Caco-2 (cell line): ENCODE results near the gene FOXD2. TPM values are rescaled to one million over a fixed set of nuclear protein-coding genes. Genes with fewer than 3 reads are reported as not detected.

ENCODE experiments used
- BruUV-seq: library from RNA; stranded (reverse); fragments of 400-500 nt; replicated peaks from 2 replicates; lab custom pipeline; 2021; lab: Mats Ljungman, UMichigan
- CTCF ChIA-PET: fragments of 300-600 bp; sonication (Branson Sonifier 250); formaldehyde crosslinking; loops from one replicate; lab custom pipeline; 2022; ENCODE audit warnings: antibody characterized with exemption; lab: Charles Lee
- POLR2A ChIA-PET: fragments of 300-600 bp; sonication (Branson Sonifier 250); formaldehyde crosslinking; loops from one replicate; lab custom pipeline; 2022; ENCODE audit warnings: antibody characterized with exemption; lab: Charles Lee
- DNase-seq, 2 experiments: peaks; one replicate each; pipeline versions ENCODE4 v3.0.0 to v3.0.0-alpha.2; 2020 to 2022
- H3K27me3 ChIP-seq: replicated peaks from 2 replicates; pipeline ENCODE4 v1.6.0; 2011; ENCODE audit warnings: low read length; ENCODE audit not compliant: control insufficient read depth, insufficient read depth
- H3K36me3 ChIP-seq: 2 replicates; pipeline ENCODE4 v1.5.1; 2011; ENCODE audit warnings: low read length; ENCODE audit not compliant: control insufficient read depth, insufficient read depth
- H3K4me1 ChIP-seq: fragments of 250-450 bp; sonication (Bioruptor Pico); 2 replicates; pipeline ENCODE4 v1.5.1; 2020; ENCODE audit warnings: mild to moderate bottlenecking
- H3K4me3 ChIP-seq: 2 replicates; pipeline ENCODE4 v1.5.1; 2011; ENCODE audit warnings: low read depth, mild to moderate bottlenecking, control low read depth, low read length
- H3K9me3 ChIP-seq: fragments of 250-450 bp; sonication (Bioruptor Pico); 2 replicates; pipeline ENCODE4 v1.5.1; 2020; ENCODE audit warnings: mild to moderate bottlenecking, moderate library complexity
- H3K27ac Mint-ChIP-seq: one replicate; pipeline ENCODE4 v1.8.0; 2022; ENCODE audit warnings: mixed read lengths; ENCODE audit not compliant: unreplicated experiment
- H3K27me3 Mint-ChIP-seq: one replicate; pipeline ENCODE4 v1.8.0; 2022; ENCODE audit warnings: mixed read lengths; ENCODE audit not compliant: insufficient read depth, unreplicated experiment
- H3K36me3 Mint-ChIP-seq: one replicate; pipeline ENCODE4 v1.8.0; 2022; ENCODE audit warnings: mild to moderate bottlenecking, mixed read lengths; ENCODE audit not compliant: insufficient read depth, unreplicated experiment
- H3K4me1 Mint-ChIP-seq: one replicate; pipeline ENCODE4 v1.8.0; 2022; ENCODE audit warnings: low read depth, mixed read lengths; ENCODE audit not compliant: unreplicated experiment
- H3K4me3 Mint-ChIP-seq: one replicate; pipeline ENCODE4 v1.8.0; 2022; ENCODE audit warnings: mild to moderate bottlenecking, moderate library complexity, mixed read lengths; ENCODE audit not compliant: unreplicated experiment
- H3K9me3 Mint-ChIP-seq: one replicate; pipeline ENCODE4 v1.8.0; 2022; ENCODE audit warnings: mixed read lengths; ENCODE audit not compliant: unreplicated experiment
- intact Hi-C: fragments of 100-400 bp; cut with micrococcal nuclease; formaldehyde crosslinking; loops from one replicate; pipeline ENCODE4 v1.10.0; 2022; ENCODE audit not compliant: unreplicated experiment
- total RNA-seq: library from RNA; stranded (reverse); gene quantifications from 2 replicates; pipeline ENCODE4 v1.2.3, GENCODE V29; 2022
- TF ChIP-seq, protein P1 (sequence below), 2 experiments: fragments of 200-600 bp in 1 of 2; IDR thresholded peaks; 1 replicate in 1 of 2; 2 replicates in 1 of 2; pipeline versions ENCODE4 v1.5.1 to v1.8.0; 2011 to 2022; ENCODE audit warnings: antibody characterized with exemption in 1 of 2, control low read depth in 1 of 2, inconsistent platforms in 1 of 2, low read depth in 1 of 2, low read length in 1 of 2, mild to moderate bottlenecking in 1 of 2, moderate library complexity in 1 of 2; ENCODE audit not compliant: insufficient read depth in 1 of 2, severe bottlenecking in 1 of 2, unreplicated experiment in 1 of 2

The FOXD2 gene
- total RNA-seq, 1 experiment from 2014 or later = 4.6 TPM

DNA sequence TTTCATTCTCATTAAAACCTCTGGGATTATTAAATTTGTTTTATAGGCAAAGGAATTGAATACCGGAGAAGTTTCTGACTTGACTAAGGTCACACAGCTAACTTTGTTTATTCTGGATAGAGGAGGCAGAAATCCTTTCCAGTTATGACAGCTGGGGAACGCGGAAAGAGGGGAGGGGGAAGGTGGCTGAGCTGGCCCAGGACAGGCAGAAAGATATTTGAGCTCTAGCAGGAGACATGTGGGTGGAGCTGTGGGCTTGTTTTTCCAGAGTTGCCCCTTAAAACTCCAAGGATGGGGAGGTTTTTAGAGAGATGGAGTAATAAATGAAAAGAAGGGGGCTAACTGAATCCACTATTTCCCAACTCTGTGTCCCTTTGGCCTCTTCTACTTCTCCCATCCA, 27.8 kb downstream of the FOXD2 start:
- intact Hi-C loops = no loop called here
- no peak overlapping the region for H3K4me3 Mint-ChIP-seq
- POLR2A ChIA-PET = no interaction called here
- Histone ChIP-seq H3K27me3 (no peaks in the 10 kb centered on the region), H3K36me3 (no peaks in the 10 kb centered on the region), H3K9me3 (no peaks in the 10 kb centered on the region), H3K4me3 (no peak overlapping the region), H3K4me1 (no peaks in the 10 kb centered on the region)
- no peaks in the 10 kb centered on the region for H3K27me3 Mint-ChIP-seq
- H3K36me3 Mint-ChIP-seq = no peaks in the 10 kb centered on the region
- no peaks in the 10 kb centered on the region for H3K9me3 Mint-ChIP-seq
- TF ChIP-seq, protein P1, sequence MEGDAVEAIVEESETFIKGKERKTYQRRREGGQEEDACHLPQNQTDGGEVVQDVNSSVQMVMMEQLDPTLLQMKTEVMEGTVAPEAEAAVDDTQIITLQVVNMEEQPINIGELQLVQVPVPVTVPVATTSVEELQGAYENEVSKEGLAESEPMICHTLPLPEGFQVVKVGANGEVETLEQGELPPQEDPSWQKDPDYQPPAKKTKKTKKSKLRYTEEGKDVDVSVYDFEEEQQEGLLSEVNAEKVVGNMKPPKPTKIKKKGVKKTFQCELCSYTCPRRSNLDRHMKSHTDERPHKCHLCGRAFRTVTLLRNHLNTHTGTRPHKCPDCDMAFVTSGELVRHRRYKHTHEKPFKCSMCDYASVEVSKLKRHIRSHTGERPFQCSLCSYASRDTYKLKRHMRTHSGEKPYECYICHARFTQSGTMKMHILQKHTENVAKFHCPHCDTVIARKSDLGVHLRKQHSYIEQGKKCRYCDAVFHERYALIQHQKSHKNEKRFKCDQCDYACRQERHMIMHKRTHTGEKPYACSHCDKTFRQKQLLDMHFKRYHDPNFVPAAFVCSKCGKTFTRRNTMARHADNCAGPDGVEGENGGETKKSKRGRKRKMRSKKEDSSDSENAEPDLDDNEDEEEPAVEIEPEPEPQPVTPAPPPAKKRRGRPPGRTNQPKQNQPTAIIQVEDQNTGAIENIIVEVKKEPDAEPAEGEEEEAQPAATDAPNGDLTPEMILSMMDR (IDR thresholded peaks at IDR 0.05; ENCODE audit: insufficient read depth in 1 of 2, low read depth in 1 of 2, low read length in 1 of 2, severe bottlenecking in 1 of 2, unreplicated experiment in 1 of 2) = no peak
- H3K27ac Mint-ChIP-seq = no peak overlapping the region
- no peak for DNase-seq
- H3K4me1 Mint-ChIP-seq = peaks cover 10% of the 10 kb centered on the region
- no TSS peak for BruUV-seq
- CTCF ChIA-PET = interaction anchor here (2.2 kb wide), 1 partner anchor 28 kb away, joined by 4 read pairs; no protein-coding TSS in a partner anchor

GRCh38 chr1:47468709-47469389, 31.0 kb downstream of the FOXD2 start:
- H3K4me3 Mint-ChIP-seq = no peak overlapping the region
- ChIA-PET POLR2A (no interaction called here), CTCF (no interaction called here)
- no peaks in the 10 kb centered on the region for H3K36me3 Mint-ChIP-seq
- H3K4me3 ChIP-seq = no peak overlapping the region
- no peaks in the 10 kb centered on the region for H3K27me3 Mint-ChIP-seq
- no peaks in the 10 kb centered on the region for H3K4me1 ChIP-seq
- H3K36me3 ChIP-seq = no peaks in the 10 kb centered on the region
- intact Hi-C loops = no loop called here
- no TSS peak for BruUV-seq
- H3K4me1 Mint-ChIP-seq = no peaks in the 10 kb centered on the region
- no peak for DNase-seq
- no peaks in the 10 kb centered on the region for H3K9me3 Mint-ChIP-seq
- H3K27ac Mint-ChIP-seq = no peak overlapping the region
- TF ChIP-seq, protein P1 (IDR thresholded peaks at IDR 0.05; ENCODE audit: insufficient read depth in 1 of 2, low read depth in 1 of 2, low read length in 1 of 2, severe bottlenecking in 1 of 2, unreplicated experiment in 1 of 2) = no peak
- no peaks in the 10 kb centered on the region for H3K27me3 ChIP-seq
- H3K9me3 ChIP-seq = no peaks in the 10 kb centered on the region

DNA sequence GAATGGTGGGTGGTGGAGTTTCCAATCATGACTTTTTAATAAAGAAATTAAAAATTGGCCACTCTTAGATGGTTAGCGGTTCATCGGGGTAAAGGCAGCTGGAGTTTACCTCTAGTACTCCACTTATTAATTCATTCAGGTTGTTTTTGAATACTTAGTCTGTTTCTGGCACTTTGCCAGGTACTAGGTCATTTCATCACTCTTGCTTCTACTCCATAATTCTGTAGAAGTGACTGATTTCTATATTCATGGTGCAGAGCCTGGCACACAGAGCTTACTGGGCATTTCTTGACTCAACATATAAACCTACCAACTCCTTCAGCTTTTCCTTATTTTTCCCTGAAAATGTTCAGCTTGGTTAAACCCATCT, 31.5 kb downstream of the FOXD2 start:
- CTCF ChIA-PET = no interaction called here
- H3K4me1 Mint-ChIP-seq = peaks cover 4% of the 10 kb centered on the region

More for the DNA sequence above, 31.5 kb downstream of the FOXD2 start:
- TF ChIP-seq, protein P1 (IDR thresholded peaks at IDR 0.05; ENCODE audit: insufficient read depth in 1 of 2, low read depth in 1 of 2, low read length in 1 of 2, severe bottlenecking in 1 of 2, unreplicated experiment in 1 of 2) = no peak
- no peak overlapping the region for H3K4me3 Mint-ChIP-seq
- Histone ChIP-seq H3K27me3 (no peaks in the 10 kb centered on the region), H3K36me3 (no peaks in the 10 kb centered on the region), H3K4me3 (no peak overlapping the region), H3K9me3 (no peaks in the 10 kb centered on the region), H3K4me1 (no peaks in the 10 kb centered on the region)
- H3K36me3 Mint-ChIP-seq = no peaks in the 10 kb centered on the region
- H3K27ac Mint-ChIP-seq = no peak overlapping the region
- no peak for DNase-seq
- no peaks in the 10 kb centered on the region for H3K9me3 Mint-ChIP-seq
- intact Hi-C loops = no loop called here
- BruUV-seq = no TSS peak
- POLR2A ChIA-PET = no interaction called here
- H3K27me3 Mint-ChIP-seq = no peaks in the 10 kb centered on the region
